ENCODE data around the gene PRXL2C.
"Not testable (repeated sequence)": the region's sequence is repeated elsewhere in the genome, so short reads cannot be mapped to it uniquely, and the experiment has no call there.

PRXL2C gene, protein sequence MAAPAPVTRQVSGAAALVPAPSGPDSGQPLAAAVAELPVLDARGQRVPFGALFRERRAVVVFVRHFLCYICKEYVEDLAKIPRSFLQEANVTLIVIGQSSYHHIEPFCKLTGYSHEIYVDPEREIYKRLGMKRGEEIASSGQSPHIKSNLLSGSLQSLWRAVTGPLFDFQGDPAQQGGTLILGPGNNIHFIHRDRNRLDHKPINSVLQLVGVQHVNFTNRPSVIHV

DNA sequence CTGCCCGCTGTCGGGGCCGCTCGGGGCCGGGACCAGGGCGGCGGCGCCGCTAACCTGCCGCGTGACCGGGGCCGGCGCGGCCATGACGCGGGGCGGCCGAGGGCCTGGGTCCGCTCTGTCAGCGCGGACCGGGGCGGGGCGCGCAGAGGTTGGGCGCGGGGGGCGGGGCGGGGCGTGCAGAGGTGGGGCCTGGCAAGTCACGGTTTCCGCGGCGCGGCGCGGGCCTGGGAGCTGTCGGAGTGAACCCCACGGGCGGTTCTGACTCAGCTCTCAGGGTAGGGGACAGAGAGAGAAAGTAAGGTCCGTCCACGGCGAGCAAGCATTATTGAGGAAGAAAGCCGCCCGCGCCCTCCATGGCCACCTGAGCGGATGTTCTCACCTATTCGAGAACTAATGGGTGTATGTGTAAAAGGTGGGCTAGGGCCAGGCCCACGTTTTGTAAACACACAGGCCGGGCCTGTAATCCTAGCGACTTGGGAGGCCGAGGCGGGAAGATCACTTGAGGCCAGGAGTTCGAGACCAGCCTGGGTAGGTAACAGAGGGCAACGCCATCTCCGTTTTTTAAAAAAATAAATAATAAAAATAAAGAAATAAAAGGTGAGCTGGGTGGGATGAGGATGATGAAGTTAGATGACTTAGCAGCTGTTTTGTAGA is at the start of gene PRXL2C:
Gene PRXL2C (minus strand): TSS at position 120 of the 654 bp plus-strand sequence. CDS start 36 bp downstream, at position 84.
- H3K36me3 ChIP-seq (replicated peaks) = peaks cover 16% of the 10 kb centered on the region
- H3K9me3 ChIP-seq = no peaks in the 10 kb centered on the region
- in situ Hi-C loops (cut with MboI; ENCODE audit: low sequenced_read_pairs) = no loop called here
- H3K4me3 ChIP-seq = peak within 1 kb of the TSS; percentile 50
- no peaks in the 10 kb centered on the region for H3K27me3 ChIP-seq (ENCODE audit: low read depth)
- peak; percentile 42 to 89 for DNase-seq (ENCODE audit: low spot score in 2 of 2)
- peaks cover 6% of the 10 kb centered on the region; the same call in 1 of the 2 replicates for H3K4me1 ChIP-seq

DNA sequence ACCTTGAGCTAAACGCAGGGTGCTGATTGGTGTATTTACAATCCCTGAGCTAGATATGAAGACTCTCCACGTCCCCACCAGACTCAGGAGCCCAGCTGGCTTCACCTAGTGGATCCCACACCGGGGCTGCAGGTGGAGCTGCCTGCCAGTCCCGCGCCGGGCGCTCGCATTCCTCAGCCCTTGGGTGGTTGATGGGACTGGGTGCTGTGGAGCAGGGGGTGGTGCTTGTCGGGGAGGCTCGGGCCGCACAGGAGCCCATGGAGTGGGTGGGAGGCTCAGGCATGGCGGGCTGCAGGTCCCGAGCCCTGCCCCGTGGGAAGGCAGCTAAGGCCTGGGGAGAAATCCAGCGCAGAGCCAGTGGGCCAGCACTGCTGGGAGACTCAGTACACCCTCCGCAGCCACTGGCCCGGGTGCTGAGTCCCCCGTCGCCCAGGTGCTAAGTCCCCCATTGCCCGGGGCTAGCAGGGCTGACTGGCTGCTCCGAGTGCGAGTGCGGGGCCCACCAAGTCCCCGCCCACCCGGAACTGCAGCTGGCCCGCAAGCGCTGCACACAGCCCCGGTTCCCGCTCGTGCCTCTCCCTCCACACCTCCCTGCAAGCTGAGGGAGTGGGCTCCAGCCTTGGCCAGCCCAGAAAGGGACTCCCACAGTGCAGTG is 45.7 kb upstream of the PRXL2C start:
- H3K4me3 ChIP-seq; H3K9me3 ChIP-seq; in situ Hi-C loops (cut with MboI; ENCODE audit: low sequenced_read_pairs); H3K36me3 ChIP-seq (replicated peaks); H3K27me3 ChIP-seq (ENCODE audit: low read depth); DNase-seq (ENCODE audit: low spot score in 2 of 2); H3K4me1 ChIP-seq: not testable (repeated sequence)

DNA sequence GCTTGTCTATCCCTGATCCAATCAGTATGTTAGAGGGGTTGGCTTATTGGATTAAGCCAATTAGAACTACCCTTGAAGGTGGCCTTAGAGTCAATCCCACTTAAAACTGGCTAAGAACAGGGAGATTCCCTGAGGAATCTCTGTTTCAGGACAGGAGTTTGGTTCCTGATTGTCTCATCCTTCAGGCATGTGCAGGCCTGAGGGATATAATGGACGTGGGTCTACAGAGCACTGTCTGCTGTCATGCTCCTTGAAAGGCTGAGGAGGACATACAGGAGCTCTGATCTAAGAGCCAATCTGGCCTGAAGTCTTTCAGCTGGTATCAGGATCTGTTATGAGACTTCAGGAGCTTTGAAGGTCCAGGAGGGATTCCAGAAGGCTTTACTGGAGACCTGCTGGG is 36.2 kb upstream of the PRXL2C start:
- Histone ChIP-seq H3K4me3 (no peak overlapping the region), H3K27me3 (ENCODE audit: low read depth) (no peaks in the 10 kb centered on the region), H3K36me3 (replicated peaks) (no peaks in the 10 kb centered on the region), H3K9me3 (peaks cover 5% of the 10 kb centered on the region), H3K4me1 (no peaks in the 10 kb centered on the region)
- DNase-seq (ENCODE audit: low spot score in 2 of 2) = no peak
- in situ Hi-C loops (cut with MboI; ENCODE audit: low sequenced_read_pairs) = no loop called here

DNA sequence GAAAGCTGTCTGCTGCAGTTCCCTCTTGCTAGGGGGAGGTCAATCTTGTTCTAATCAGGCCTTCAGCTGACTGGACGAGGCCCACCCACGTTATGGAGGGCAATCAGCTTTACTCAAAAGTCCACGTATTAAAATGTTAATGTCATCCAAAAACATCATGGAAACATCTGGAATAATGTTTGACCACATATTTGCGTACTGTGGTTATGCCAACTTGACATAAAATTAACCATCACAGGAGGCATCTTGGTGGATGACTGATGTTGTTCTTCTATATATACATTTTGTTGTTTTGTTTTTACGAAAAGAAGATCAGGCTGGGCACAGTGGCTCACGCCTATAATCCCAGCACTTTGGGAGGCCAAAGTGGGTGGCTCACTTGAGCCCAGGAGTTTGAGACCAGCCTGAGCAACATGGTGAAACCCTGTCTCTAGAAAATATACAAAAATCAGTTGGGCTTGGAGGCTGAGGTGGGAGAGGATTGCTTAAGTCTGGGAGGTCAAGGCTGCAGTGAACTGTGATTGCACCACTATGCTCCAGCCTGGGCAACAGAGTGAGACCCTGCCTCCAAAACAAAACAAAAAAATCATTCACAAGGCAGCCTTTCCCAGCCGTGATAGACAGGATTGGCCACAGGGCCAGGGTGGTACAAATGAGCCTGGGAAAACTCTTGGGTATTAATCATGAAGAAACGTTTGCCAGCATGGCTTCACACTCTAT is 33.8 kb upstream of the PRXL2C start:
- DNase-seq (ENCODE audit: low spot score in 2 of 2) = no peak
- peaks cover 5% of the 10 kb centered on the region for H3K9me3 ChIP-seq
- H3K27me3 ChIP-seq (ENCODE audit: low read depth) = no peaks in the 10 kb centered on the region
- in situ Hi-C loops (cut with MboI; ENCODE audit: low sequenced_read_pairs) = no loop called here
- no peak overlapping the region for H3K4me3 ChIP-seq
- H3K36me3 ChIP-seq (replicated peaks) = no peaks in the 10 kb centered on the region
- H3K4me1 ChIP-seq = no peaks in the 10 kb centered on the region

DNA sequence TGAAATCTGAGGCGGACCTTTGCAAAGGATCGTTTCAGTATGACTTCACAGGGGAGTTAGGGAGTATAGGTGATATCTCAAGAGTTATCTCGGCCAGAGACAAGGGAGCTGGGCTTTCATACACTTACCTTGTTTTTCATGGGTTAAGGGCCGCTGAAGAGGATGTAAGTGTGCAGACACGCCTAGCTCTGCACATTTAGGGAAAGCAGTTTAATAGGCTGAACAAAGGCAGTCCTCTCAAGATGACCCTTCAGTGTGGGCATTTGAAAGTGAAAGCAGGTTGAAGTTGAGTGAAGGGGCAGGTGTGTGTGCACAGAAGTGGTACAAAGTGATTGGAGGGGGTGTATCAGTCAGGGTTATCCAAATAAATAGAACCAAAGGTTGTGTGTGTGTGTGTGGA is 33.1 kb upstream of the PRXL2C start:
- H3K9me3 ChIP-seq = peaks cover 5% of the 10 kb centered on the region
- no peak for DNase-seq (ENCODE audit: low spot score in 2 of 2)
- no peaks in the 10 kb centered on the region for H3K27me3 ChIP-seq (ENCODE audit: low read depth)
- no peaks in the 10 kb centered on the region for H3K4me1 ChIP-seq
- in situ Hi-C loops (cut with MboI; ENCODE audit: low sequenced_read_pairs) = no loop called here
- no peak overlapping the region for H3K4me3 ChIP-seq
- no peaks in the 10 kb centered on the region for H3K36me3 ChIP-seq (replicated peaks)

DNA sequence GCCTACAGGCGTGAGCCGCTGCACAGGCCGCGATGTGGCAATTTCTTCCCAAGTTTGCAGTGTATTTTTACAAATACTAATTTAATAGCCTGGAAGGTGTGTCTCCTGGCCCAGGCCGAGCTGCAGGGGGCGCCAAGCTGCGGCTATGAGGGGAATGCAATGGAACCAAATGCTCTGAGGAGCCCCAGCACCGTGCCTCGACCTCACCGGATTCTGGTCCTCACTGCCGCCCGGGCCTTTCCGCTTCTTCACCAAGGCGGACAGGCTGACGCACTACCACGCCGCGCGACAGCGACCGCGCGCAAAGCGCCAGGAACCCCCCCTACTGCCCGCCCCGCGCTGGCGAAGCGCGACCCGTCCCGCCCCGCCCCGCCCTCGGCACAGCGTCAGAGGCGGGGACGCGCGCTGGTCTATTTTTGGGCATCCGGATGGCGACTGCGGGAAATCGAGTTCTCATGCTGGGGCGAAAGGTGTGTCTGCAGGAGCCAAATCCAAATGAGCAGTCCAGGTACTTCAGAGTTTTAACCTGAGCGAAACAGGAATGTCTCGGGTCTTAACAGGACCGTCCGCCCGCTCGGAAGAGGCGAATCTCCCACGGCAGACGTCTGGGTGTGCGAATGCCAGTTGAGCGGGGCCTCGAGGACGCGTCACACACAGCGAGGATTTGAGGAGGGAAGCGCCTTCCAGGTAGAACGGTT is 31.7 kb upstream of the PRXL2C start:
- DNase-seq (ENCODE audit: low spot score in 2 of 2) = no peak
- H3K4me3 ChIP-seq = no peak overlapping the region
- no peaks in the 10 kb centered on the region for H3K9me3 ChIP-seq
- H3K27me3 ChIP-seq (ENCODE audit: low read depth) = no peaks in the 10 kb centered on the region
- no peaks in the 10 kb centered on the region for H3K4me1 ChIP-seq
- in situ Hi-C loops (cut with MboI; ENCODE audit: low sequenced_read_pairs) = no loop called here
- H3K36me3 ChIP-seq (replicated peaks) = no peaks in the 10 kb centered on the region

DNA sequence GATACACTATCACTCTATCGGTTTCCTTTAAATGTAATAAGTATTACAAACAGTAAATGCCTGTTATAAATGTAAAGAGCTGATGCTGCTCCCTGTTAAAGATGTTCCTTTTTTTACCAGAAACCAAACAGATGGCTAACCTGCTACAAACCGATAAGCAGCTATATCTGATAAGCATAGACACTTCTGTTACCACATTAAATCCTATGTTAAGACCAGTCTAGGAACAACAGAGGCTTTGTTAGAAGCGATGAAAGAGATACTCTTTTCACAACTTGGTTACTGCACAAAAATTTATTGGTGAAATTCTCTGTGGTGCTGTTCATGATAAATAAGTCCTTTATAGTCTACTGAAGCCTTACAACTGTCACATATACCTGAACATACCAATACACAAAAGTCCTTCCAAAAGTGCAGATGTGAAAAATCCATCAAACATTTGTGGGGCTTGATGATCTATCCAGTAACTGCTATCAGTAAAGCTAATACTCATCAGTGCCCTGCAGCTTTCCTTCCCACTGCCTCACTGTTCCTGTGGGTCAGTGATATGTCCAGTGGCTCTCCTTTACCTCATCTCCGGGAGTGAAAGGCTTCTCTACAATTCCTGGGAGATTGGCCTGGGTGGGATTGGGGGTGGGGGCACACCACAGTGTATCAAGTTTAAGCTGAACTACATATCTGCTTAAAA is 25.8 kb upstream of the PRXL2C start:
- H3K4me1 ChIP-seq = no peaks in the 10 kb centered on the region
- no peaks in the 10 kb centered on the region for H3K36me3 ChIP-seq (replicated peaks)
- in situ Hi-C loops (cut with MboI; ENCODE audit: low sequenced_read_pairs) = no loop called here
- no peak for DNase-seq (ENCODE audit: low spot score in 2 of 2)
- no peaks in the 10 kb centered on the region for H3K27me3 ChIP-seq (ENCODE audit: low read depth)
- H3K9me3 ChIP-seq = no peaks in the 10 kb centered on the region
- no peak overlapping the region for H3K4me3 ChIP-seq

DNA sequence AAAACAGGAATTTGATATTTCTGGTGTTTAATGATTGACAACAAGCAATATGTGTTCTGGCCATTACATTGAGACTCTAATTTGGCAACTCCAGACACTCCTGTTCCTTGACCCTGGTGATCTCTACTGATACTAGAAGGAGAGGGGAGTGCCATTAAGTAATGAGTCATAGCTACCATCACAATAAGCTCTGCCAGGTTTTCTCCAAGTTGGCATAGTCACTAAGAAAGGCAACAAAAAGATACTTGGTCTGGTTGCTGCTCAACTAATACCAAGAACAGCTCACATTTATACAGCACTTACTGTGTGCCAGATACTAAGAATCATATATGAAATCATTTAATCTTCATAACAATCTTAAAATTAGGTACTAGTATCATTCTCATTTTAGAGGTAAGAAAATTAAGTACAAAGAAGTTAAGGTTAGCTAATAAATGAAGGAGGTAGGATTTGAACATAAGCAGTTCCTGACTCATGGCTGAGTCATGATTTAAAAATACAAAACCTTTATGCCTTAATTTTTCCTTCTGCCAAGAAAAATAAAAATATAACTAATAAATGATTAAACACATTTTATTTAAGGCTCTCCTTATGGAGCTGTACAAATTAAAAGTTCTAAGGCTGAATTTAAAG is 19.9 kb upstream of the PRXL2C start:
- in situ Hi-C loops (cut with MboI; ENCODE audit: low sequenced_read_pairs) = no loop called here

DNA sequence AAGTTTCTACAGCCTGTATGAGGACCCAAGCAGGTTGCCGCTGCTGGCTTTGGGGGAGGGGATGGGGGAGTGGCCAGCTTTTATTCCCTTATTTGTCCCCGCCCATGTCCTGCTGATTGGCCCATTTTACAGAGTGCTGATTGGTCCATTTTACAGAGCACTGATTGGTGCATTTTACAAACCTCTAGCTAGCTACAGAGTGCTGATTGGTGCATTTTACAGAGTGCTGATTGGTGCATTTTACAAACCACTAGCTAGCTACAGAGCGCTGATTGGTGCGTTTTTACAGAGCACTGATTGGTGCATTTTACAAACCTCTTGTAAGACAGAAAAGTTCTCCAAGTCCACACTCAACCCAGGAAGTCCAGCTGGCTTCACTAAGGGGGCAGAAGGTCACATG is 18.7 kb upstream of the PRXL2C start:
- H3K27me3 ChIP-seq (ENCODE audit: low read depth); H3K9me3 ChIP-seq; H3K4me1 ChIP-seq; H3K36me3 ChIP-seq (replicated peaks); DNase-seq (ENCODE audit: low spot score in 2 of 2); H3K4me3 ChIP-seq; in situ Hi-C loops (cut with MboI; ENCODE audit: low sequenced_read_pairs): not testable (repeated sequence)

More for the DNA sequence above, 19.9 kb upstream of the PRXL2C start:
- Histone ChIP-seq H3K36me3 (replicated peaks) (no peaks in the 10 kb centered on the region), H3K9me3 (0 out of 2 replicates have a peak, but pooled peaks cover 2% of the 10 kb centered on the region), H3K4me1 (no peaks in the 10 kb centered on the region), H3K4me3 (no peak overlapping the region), H3K27me3 (ENCODE audit: low read depth) (no peaks in the 10 kb centered on the region)
- DNase-seq (ENCODE audit: low spot score in 2 of 2) = no peak

DNA sequence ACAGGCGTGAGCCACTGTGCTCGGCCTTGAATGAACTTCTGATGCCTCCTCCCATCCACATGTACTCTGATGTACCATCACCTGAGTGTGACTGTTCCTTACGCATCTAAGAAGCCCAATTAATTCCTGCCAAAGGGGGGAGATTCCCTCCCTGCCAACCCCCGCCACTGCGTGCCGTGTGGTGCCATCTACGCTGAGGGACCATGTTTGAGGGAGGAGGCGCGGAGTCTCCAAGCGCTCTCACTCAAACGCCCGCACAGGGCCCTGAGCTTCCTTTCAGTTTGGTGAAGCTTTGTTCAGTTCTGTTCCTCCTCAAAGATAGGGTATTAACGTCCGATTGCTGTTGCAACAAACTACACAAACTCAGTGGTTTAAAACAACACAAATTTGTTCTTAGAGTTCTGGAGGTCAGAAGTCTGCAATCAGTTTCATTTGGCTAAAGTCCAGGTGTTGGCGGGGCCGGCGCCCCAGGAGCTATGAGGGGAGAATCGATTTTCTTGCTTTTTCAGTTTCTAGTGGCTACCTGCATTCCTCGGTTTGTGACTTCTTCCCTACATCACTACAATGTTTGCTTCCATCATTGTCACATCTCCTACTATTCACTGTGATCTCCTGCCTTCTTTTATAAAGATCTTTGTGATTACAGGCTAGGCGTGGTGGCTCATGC is 13.9 kb upstream of the PRXL2C start:
- in situ Hi-C loops (cut with MboI; ENCODE audit: low sequenced_read_pairs) = loop anchor here (10.0 kb wide), 1 partner anchor 344 kb away; no protein-coding TSS in a partner anchor
- H3K27me3 ChIP-seq (ENCODE audit: low read depth) = no peaks in the 10 kb centered on the region
- H3K9me3 ChIP-seq = 0 out of 2 replicates have a peak, but pooled peaks cover 2% of the 10 kb centered on the region
- no peak for DNase-seq (ENCODE audit: low spot score in 2 of 2)
- peaks cover 3% of the 10 kb centered on the region; the same call in 1 of the 2 replicates for H3K4me1 ChIP-seq
- no peak overlapping the region for H3K4me3 ChIP-seq
- H3K36me3 ChIP-seq (replicated peaks) = no peaks in the 10 kb centered on the region

DNA sequence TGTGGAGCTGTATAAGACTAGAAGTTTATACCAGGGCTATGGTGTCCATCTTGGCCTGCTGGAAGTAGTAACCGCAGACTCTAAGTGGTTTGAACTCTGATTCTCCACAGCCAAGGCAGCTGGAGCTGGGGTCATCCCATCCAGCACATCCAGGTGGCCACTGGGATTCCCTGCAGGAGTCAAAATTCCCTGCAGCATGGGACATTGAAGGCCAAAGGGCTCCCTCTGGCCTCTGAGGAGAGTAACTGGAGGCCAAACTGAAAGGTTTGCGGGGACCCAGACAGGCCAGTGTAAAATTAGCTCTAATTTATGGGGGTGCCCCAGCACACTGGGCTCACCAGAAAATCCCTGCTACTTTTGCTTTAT is 12.2 kb upstream of the PRXL2C start:
- peaks cover 3% of the 10 kb centered on the region; the same call in 1 of the 2 replicates for H3K4me1 ChIP-seq
- in situ Hi-C loops (cut with MboI; ENCODE audit: low sequenced_read_pairs) = loop anchor here (10.0 kb wide), 1 partner anchor 343 kb away; no protein-coding TSS in a partner anchor
- H3K4me3 ChIP-seq = no peak overlapping the region
- no peak for DNase-seq (ENCODE audit: low spot score in 2 of 2)
- H3K9me3 ChIP-seq = no peaks in the 10 kb centered on the region
- H3K36me3 ChIP-seq (replicated peaks) = no peaks in the 10 kb centered on the region
- H3K27me3 ChIP-seq (ENCODE audit: low read depth) = no peaks in the 10 kb centered on the region

DNA sequence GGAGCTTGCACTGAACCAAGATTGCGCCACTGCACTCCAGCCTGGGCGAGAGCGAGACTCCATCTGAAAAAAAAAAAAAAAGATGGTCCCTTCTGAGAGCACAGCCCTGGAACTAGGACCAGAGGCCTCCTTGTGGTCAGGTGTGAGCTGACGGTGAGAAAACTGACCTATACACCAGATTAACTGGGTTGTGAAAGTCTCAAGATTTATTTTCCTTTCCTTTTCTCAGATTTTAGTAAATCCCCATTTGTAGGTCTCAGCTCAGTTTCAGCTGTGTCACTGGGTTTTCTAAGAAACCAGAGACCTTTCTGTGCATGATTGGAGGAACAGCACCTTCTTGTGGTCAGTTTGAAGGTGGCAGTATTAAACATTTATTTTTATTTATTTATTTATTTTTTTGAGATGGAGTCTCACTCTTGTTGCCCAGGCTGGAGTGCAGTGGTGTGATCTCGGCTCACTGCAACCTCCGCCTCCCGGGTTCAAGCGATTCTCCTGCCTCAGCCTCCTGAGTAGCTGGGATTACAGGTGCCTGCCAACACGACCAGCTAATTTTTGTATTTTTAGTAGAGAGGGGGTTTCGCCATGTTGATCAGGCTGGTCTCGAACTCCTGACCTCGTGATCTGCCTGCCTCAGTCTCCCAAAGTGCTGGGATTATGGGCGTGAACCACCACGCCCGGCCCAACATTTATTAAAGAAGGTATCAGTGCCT is 11.7 kb upstream of the PRXL2C start:
- H3K4me1 ChIP-seq; H3K9me3 ChIP-seq; H3K4me3 ChIP-seq; H3K36me3 ChIP-seq (replicated peaks); H3K27me3 ChIP-seq (ENCODE audit: low read depth): not testable (repeated sequence)
- in situ Hi-C loops (cut with MboI; ENCODE audit: low sequenced_read_pairs) = loop anchor here (10.0 kb wide), 1 partner anchor 342 kb away; no protein-coding TSS in a partner anchor
- peak; percentile 46 to 54 for DNase-seq (ENCODE audit: low spot score in 2 of 2)
